Caco-2 (cell line): ENCODE data around the gene ZNF737. TPM values are rescaled to one million over a fixed set of nuclear protein-coding genes. Genes with fewer than 3 reads are reported as not detected.

Experiments used
- BruUV-seq: library from RNA; stranded (reverse); fragments of 400-500 nt; replicated peaks from 2 replicates; lab custom pipeline; 2021; lab: Mats Ljungman, UMichigan
- CTCF ChIA-PET: fragments of 300-600 bp; sonication (Branson Sonifier 250); formaldehyde crosslinking; loops from one replicate; lab custom pipeline; 2022; ENCODE audit warnings: antibody characterized with exemption; lab: Charles Lee
- POLR2A ChIA-PET: fragments of 300-600 bp; sonication (Branson Sonifier 250); formaldehyde crosslinking; loops from one replicate; lab custom pipeline; 2022; ENCODE audit warnings: antibody characterized with exemption; lab: Charles Lee
- DNase-seq, 2 experiments: peaks; one replicate each; pipeline versions ENCODE4 v3.0.0 to v3.0.0-alpha.2; 2020 to 2022
- H3K27me3 ChIP-seq: replicated peaks from 2 replicates; pipeline ENCODE4 v1.6.0; 2011; ENCODE audit warnings: low read length; ENCODE audit not compliant: control insufficient read depth, insufficient read depth
- H3K36me3 ChIP-seq: 2 replicates; pipeline ENCODE4 v1.5.1; 2011; ENCODE audit warnings: low read length; ENCODE audit not compliant: control insufficient read depth, insufficient read depth
- H3K4me1 ChIP-seq: fragments of 250-450 bp; sonication (Bioruptor Pico); 2 replicates; pipeline ENCODE4 v1.5.1; 2020; ENCODE audit warnings: mild to moderate bottlenecking
- H3K4me3 ChIP-seq: 2 replicates; pipeline ENCODE4 v1.5.1; 2011; ENCODE audit warnings: low read depth, mild to moderate bottlenecking, control low read depth, low read length
- H3K9me3 ChIP-seq: fragments of 250-450 bp; sonication (Bioruptor Pico); 2 replicates; pipeline ENCODE4 v1.5.1; 2020; ENCODE audit warnings: mild to moderate bottlenecking, moderate library complexity
- H3K27ac Mint-ChIP-seq: one replicate; pipeline ENCODE4 v1.8.0; 2022; ENCODE audit warnings: mixed read lengths; ENCODE audit not compliant: unreplicated experiment
- H3K27me3 Mint-ChIP-seq: one replicate; pipeline ENCODE4 v1.8.0; 2022; ENCODE audit warnings: mixed read lengths; ENCODE audit not compliant: insufficient read depth, unreplicated experiment
- H3K36me3 Mint-ChIP-seq: one replicate; pipeline ENCODE4 v1.8.0; 2022; ENCODE audit warnings: mild to moderate bottlenecking, mixed read lengths; ENCODE audit not compliant: insufficient read depth, unreplicated experiment
- H3K4me1 Mint-ChIP-seq: one replicate; pipeline ENCODE4 v1.8.0; 2022; ENCODE audit warnings: low read depth, mixed read lengths; ENCODE audit not compliant: unreplicated experiment
- H3K4me3 Mint-ChIP-seq: one replicate; pipeline ENCODE4 v1.8.0; 2022; ENCODE audit warnings: mild to moderate bottlenecking, moderate library complexity, mixed read lengths; ENCODE audit not compliant: unreplicated experiment
- H3K9me3 Mint-ChIP-seq: one replicate; pipeline ENCODE4 v1.8.0; 2022; ENCODE audit warnings: mixed read lengths; ENCODE audit not compliant: unreplicated experiment
- CTCF ChIP-seq, 2 experiments: fragments of 200-600 bp in 1 of 2; IDR thresholded peaks; 1 replicate in 1 of 2; 2 replicates in 1 of 2; pipeline versions ENCODE4 v1.5.1 to v1.8.0; 2011 to 2022; ENCODE audit warnings: antibody characterized with exemption in 1 of 2, control low read depth in 1 of 2, inconsistent platforms in 1 of 2, low read depth in 1 of 2, low read length in 1 of 2, mild to moderate bottlenecking in 1 of 2, moderate library complexity in 1 of 2; ENCODE audit not compliant: insufficient read depth in 1 of 2, severe bottlenecking in 1 of 2, unreplicated experiment in 1 of 2
- intact Hi-C: fragments of 100-400 bp; cut with micrococcal nuclease; formaldehyde crosslinking; loops from one replicate; pipeline ENCODE4 v1.10.0; 2022; ENCODE audit not compliant: unreplicated experiment
- total RNA-seq: library from RNA; stranded (reverse); gene quantifications from 2 replicates; pipeline ENCODE4 v1.2.3, GENCODE V29; 2022

ZNF737 gene
- total RNA-seq, 1 experiment from 2014 or later, result 2.1 TPM

- H3K4me3 Mint-ChIP-seq, result no peak overlapping the region
- H3K36me3 ChIP-seq, result no peaks in the 10 kb centered on the region
- no peak for TF ChIP-seq CTCF (IDR thresholded peaks at IDR 0.05; ENCODE audit: insufficient read depth in 1 of 2, low read depth in 1 of 2, low read length in 1 of 2, severe bottlenecking in 1 of 2, unreplicated experiment in 1 of 2)
- H3K9me3 ChIP-seq, result no peaks in the 10 kb centered on the region; the same call in 1 of the 2 replicates
- intact Hi-C loops, result no loop called here
- POLR2A ChIA-PET, result no interaction called here
- H3K27me3 ChIP-seq, result no peaks in the 10 kb centered on the region
- H3K4me1 ChIP-seq, result no peaks in the 10 kb centered on the region
- no peak for DNase-seq
- CTCF ChIA-PET, result no interaction called here
- H3K4me1 Mint-ChIP-seq, result no peaks in the 10 kb centered on the region
- peaks cover 26% of the 10 kb centered on the region for H3K9me3 Mint-ChIP-seq
- no peak overlapping the region for H3K4me3 ChIP-seq
- no peaks in the 10 kb centered on the region for H3K27me3 Mint-ChIP-seq
- H3K36me3 Mint-ChIP-seq, result no peaks in the 10 kb centered on the region
- H3K27ac Mint-ChIP-seq, result no peak overlapping the region
- BruUV-seq, result no TSS peak
These were observed 62.1 kb downstream of the ZNF737 start for GRCh38 chr19:20503476-20503875.

Other genes with a start within 250 kb of the ZNF737 start
- gene ZNF626, start 95.8 kb upstream of the ZNF737 start, total RNA-seq, result not detected in 2 replicates
- gene ZNF66, start 210.5 kb upstream of the ZNF737 start, total RNA-seq, result 10.1 and 10.9 TPM in 2 replicates